ENCODE results near the gene UGT1A1.

UGT1A1 gene

DNA sequence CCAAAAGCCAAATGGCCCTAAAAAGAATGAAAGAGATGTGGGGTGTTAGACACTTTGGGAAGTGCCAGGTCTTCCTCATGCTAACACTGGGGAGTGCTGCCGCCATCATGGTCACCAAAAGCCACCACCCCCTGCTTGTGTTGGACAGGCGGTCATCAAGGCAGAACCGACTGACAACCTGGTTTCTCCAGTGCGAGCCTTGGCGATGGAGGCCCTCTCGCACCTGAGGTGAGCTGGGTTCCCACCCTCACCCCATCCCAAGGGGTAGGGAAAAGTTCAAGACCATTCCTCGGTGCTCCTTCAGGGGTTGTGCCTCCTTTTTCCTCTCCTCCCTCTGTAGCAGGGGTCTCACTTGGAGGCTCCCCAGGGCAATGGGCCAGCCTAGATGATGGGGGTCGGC, 51.7 kb downstream of the UGT1A1 start:
- Histone ChIP-seq H3K9ac (ENCODE audit: low read depth, low read length) (no peak overlapping the region), H3K27me3 (ENCODE audit: control insufficient read depth, insufficient read depth, low read length) (peaks cover 31% of the 10 kb centered on the region), H3K4me1 (ENCODE audit: control insufficient read depth, insufficient read depth, low read length) (no peaks in the 10 kb centered on the region), H3K36me3 (ENCODE audit: insufficient read depth, low read length) (no peaks in the 10 kb centered on the region), H3K4me3 (ENCODE audit: low read length) (no peak overlapping the region), H3K4me2 (ENCODE audit: low read length) (no peak overlapping the region), H3K9me3 (replicated peaks; ENCODE audit: low read length) (no peaks in the 10 kb centered on the region)

- Histone ChIP-seq H3K9me3 (replicated peaks; ENCODE audit: low read length) (no peaks in the 10 kb centered on the region), H3K27me3 (ENCODE audit: control insufficient read depth, insufficient read depth, low read length) (peaks cover 26% of the 10 kb centered on the region), H3K36me3 (ENCODE audit: insufficient read depth, low read length) (no peaks in the 10 kb centered on the region), H3K4me2 (ENCODE audit: low read length) (no peak overlapping the region), H3K4me3 (ENCODE audit: low read length) (no peak overlapping the region), H3K4me1 (ENCODE audit: control insufficient read depth, insufficient read depth, low read length) (no peaks in the 10 kb centered on the region), H3K9ac (ENCODE audit: low read depth, low read length) (no peak overlapping the region)
These were observed 53.4 kb downstream of the UGT1A1 start for GRCh38 chr2:233813236-233814055.

DNA sequence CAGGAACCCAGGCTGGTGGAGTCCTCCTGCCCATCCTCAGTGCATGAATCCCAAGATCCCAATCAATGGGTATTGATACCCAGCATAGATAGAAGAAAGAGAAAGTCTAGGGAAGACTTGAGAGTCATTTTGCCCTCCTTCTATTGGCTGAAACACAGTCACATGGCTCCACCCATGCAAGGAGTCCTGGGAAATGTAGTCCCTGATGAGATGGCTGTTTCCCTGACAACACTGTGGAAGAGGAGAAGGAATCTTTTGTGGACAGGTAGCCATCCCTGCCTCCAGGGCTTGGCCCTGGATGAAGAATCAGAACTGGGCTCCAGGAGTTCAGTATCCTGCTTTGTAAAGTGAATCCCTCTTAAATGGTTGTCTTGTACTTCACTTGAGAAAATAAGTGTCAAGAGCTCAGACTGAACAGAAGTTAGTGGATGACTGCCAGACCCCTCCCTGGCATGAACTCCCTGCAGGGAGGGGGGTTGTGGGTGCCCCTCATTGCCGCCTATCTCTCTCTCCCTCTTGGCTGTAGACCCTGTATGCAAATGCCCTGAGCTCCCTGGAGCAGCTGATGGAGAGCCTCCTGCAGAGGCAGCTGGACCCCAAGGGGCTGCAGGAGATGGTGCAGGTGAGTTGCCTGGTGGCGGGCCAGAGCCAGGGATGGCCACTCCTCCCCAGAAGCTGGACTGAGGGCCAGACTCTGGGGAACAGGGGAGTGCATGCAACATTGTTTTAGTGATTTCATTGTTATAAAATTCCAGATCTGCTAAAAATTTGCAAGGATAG, 54.2 kb downstream of the UGT1A1 start:
- H3K9me3 ChIP-seq (replicated peaks; ENCODE audit: low read length) = no peaks in the 10 kb centered on the region
- H3K27me3 ChIP-seq (ENCODE audit: control insufficient read depth, insufficient read depth, low read length) = peaks cover 23% of the 10 kb centered on the region
- no peaks in the 10 kb centered on the region for H3K4me1 ChIP-seq (ENCODE audit: control insufficient read depth, insufficient read depth, low read length)
- H3K4me2 ChIP-seq (ENCODE audit: low read length) = no peak overlapping the region
- no peaks in the 10 kb centered on the region for H3K36me3 ChIP-seq (ENCODE audit: insufficient read depth, low read length)
- no peak overlapping the region for H3K4me3 ChIP-seq (ENCODE audit: low read length)
- H3K9ac ChIP-seq (ENCODE audit: low read depth, low read length) = no peak overlapping the region

- Histone ChIP-seq H3K4me2 (ENCODE audit: low read length) (no peak overlapping the region), H3K9ac (ENCODE audit: low read depth, low read length) (no peak overlapping the region), H3K9me3 (replicated peaks; ENCODE audit: low read length) (no peaks in the 10 kb centered on the region), H3K4me1 (ENCODE audit: control insufficient read depth, insufficient read depth, low read length) (no peaks in the 10 kb centered on the region), H3K27me3 (ENCODE audit: control insufficient read depth, insufficient read depth, low read length) (peaks cover 20% of the 10 kb centered on the region), H3K4me3 (ENCODE audit: low read length) (no peak overlapping the region), H3K36me3 (ENCODE audit: insufficient read depth, low read length) (no peaks in the 10 kb centered on the region)
These were observed 55.8 kb downstream of the UGT1A1 start for GRCh38 chr2:233815861-233816260.

- no peak overlapping the region for H3K4me2 ChIP-seq (ENCODE audit: low read length)
- H3K4me3 ChIP-seq (ENCODE audit: low read length) = no peak overlapping the region
- peaks cover 23% of the 10 kb centered on the region for H3K27me3 ChIP-seq (ENCODE audit: control insufficient read depth, insufficient read depth, low read length)
- H3K36me3 ChIP-seq (ENCODE audit: insufficient read depth, low read length) = no peaks in the 10 kb centered on the region
- H3K9me3 ChIP-seq (replicated peaks; ENCODE audit: low read length) = no peaks in the 10 kb centered on the region
- no peaks in the 10 kb centered on the region for H3K4me1 ChIP-seq (ENCODE audit: control insufficient read depth, insufficient read depth, low read length)
- no peak overlapping the region for H3K9ac ChIP-seq (ENCODE audit: low read depth, low read length)
These were observed 56.3 kb downstream of the UGT1A1 start for GRCh38 chr2:233816334-233816733.

- no peaks in the 10 kb centered on the region for H3K36me3 ChIP-seq (ENCODE audit: insufficient read depth, low read length)
- H3K9ac ChIP-seq (ENCODE audit: low read depth, low read length) = no peak overlapping the region
- no peak overlapping the region for H3K4me3 ChIP-seq (ENCODE audit: low read length)
- H3K4me2 ChIP-seq (ENCODE audit: low read length) = no peak overlapping the region
- no peaks in the 10 kb centered on the region for H3K9me3 ChIP-seq (replicated peaks; ENCODE audit: low read length)
- H3K4me1 ChIP-seq (ENCODE audit: control insufficient read depth, insufficient read depth, low read length) = no peaks in the 10 kb centered on the region
- H3K27me3 ChIP-seq (ENCODE audit: control insufficient read depth, insufficient read depth, low read length) = peaks cover 25% of the 10 kb centered on the region
These were observed 56.7 kb downstream of the UGT1A1 start for GRCh38 chr2:233816771-233817170.

- no peak overlapping the region for H3K4me2 ChIP-seq (ENCODE audit: low read length)
- peaks cover 25% of the 10 kb centered on the region for H3K27me3 ChIP-seq (ENCODE audit: control insufficient read depth, insufficient read depth, low read length)
- H3K4me1 ChIP-seq (ENCODE audit: control insufficient read depth, insufficient read depth, low read length) = no peaks in the 10 kb centered on the region
- no peak overlapping the region for H3K9ac ChIP-seq (ENCODE audit: low read depth, low read length)
- no peak overlapping the region for H3K4me3 ChIP-seq (ENCODE audit: low read length)
- H3K36me3 ChIP-seq (ENCODE audit: insufficient read depth, low read length) = no peaks in the 10 kb centered on the region
- no peaks in the 10 kb centered on the region for H3K9me3 ChIP-seq (replicated peaks; ENCODE audit: low read length)
These were observed 57.4 kb downstream of the UGT1A1 start for GRCh38 chr2:233817361-233817911.

GRCh38 chr2:233817995-233818638, 58.0 kb downstream of the UGT1A1 start:
- peaks cover 25% of the 10 kb centered on the region for H3K27me3 ChIP-seq (ENCODE audit: control insufficient read depth, insufficient read depth, low read length)
- H3K4me3 ChIP-seq (ENCODE audit: low read length) = no peak overlapping the region
- no peaks in the 10 kb centered on the region for H3K36me3 ChIP-seq (ENCODE audit: insufficient read depth, low read length)
- H3K4me2 ChIP-seq (ENCODE audit: low read length) = no peak overlapping the region
- no peaks in the 10 kb centered on the region for H3K4me1 ChIP-seq (ENCODE audit: control insufficient read depth, insufficient read depth, low read length)
- no peaks in the 10 kb centered on the region for H3K9me3 ChIP-seq (replicated peaks; ENCODE audit: low read length)
- no peak overlapping the region for H3K9ac ChIP-seq (ENCODE audit: low read depth, low read length)

GRCh38 chr2:233818639-233819621, 58.9 kb downstream of the UGT1A1 start:
- Histone ChIP-seq H3K9me3 (replicated peaks; ENCODE audit: low read length) (no peaks in the 10 kb centered on the region), H3K4me2 (ENCODE audit: low read length) (no peak overlapping the region), H3K36me3 (ENCODE audit: insufficient read depth, low read length) (no peaks in the 10 kb centered on the region), H3K9ac (ENCODE audit: low read depth, low read length) (no peak overlapping the region), H3K27me3 (ENCODE audit: control insufficient read depth, insufficient read depth, low read length) (peaks cover 25% of the 10 kb centered on the region), H3K4me1 (ENCODE audit: control insufficient read depth, insufficient read depth, low read length) (no peaks in the 10 kb centered on the region), H3K4me3 (ENCODE audit: low read length) (no peak overlapping the region)

- H3K9ac ChIP-seq (ENCODE audit: low read depth, low read length) = no peak overlapping the region
- no peak overlapping the region for H3K4me2 ChIP-seq (ENCODE audit: low read length)
- H3K27me3 ChIP-seq (ENCODE audit: control insufficient read depth, insufficient read depth, low read length) = peaks cover 24% of the 10 kb centered on the region
- no peaks in the 10 kb centered on the region for H3K4me1 ChIP-seq (ENCODE audit: control insufficient read depth, insufficient read depth, low read length)
- no peaks in the 10 kb centered on the region for H3K36me3 ChIP-seq (ENCODE audit: insufficient read depth, low read length)
- no peaks in the 10 kb centered on the region for H3K9me3 ChIP-seq (replicated peaks; ENCODE audit: low read length)
- H3K4me3 ChIP-seq (ENCODE audit: low read length) = no peak overlapping the region
These were observed 60.1 kb downstream of the UGT1A1 start for GRCh38 chr2:233819884-233820773.
